Fibroblast of lung (primary cell): ENCODE measurements around the gene FASTK.

ENCODE experiments used
- EZH2 ChIP-seq: IDR thresholded peaks from 2 replicates; pipeline ENCODE4 v1.5.1; 2012; ENCODE audit warnings: low read length, control low read depth, mild to moderate bottlenecking; ENCODE audit errors: missing control alignments
- TF ChIP-seq, protein P1 (sequence below), 2 donors: IDR thresholded peaks in 1 of 2; conservative IDR thresholded peaks in 1 of 2; 1 replicate in 1 of 2; 2 replicates in 1 of 2; pipeline ENCODE4 v1.5.1; 2011 to 2012; ENCODE audit warnings: low read length in 2 of 2, control low read depth in 1 of 2, inconsistent platforms in 1 of 2, low read depth in 1 of 2, mild to moderate bottlenecking in 1 of 2

- TF ChIP-seq, protein P1, sequence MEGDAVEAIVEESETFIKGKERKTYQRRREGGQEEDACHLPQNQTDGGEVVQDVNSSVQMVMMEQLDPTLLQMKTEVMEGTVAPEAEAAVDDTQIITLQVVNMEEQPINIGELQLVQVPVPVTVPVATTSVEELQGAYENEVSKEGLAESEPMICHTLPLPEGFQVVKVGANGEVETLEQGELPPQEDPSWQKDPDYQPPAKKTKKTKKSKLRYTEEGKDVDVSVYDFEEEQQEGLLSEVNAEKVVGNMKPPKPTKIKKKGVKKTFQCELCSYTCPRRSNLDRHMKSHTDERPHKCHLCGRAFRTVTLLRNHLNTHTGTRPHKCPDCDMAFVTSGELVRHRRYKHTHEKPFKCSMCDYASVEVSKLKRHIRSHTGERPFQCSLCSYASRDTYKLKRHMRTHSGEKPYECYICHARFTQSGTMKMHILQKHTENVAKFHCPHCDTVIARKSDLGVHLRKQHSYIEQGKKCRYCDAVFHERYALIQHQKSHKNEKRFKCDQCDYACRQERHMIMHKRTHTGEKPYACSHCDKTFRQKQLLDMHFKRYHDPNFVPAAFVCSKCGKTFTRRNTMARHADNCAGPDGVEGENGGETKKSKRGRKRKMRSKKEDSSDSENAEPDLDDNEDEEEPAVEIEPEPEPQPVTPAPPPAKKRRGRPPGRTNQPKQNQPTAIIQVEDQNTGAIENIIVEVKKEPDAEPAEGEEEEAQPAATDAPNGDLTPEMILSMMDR (conservative IDR thresholded peaks at IDR 0.05 in 1 of 2, IDR thresholded peaks at IDR 0.05 in 1 of 2; ENCODE audit: low read depth in 1 of 2, low read length in 2 of 2), result peak in 1 of 2 donors; percentile 5
- no peak for TF ChIP-seq EZH2
Measured at GRCh38 chr7:151122276-151122675, 41.7 kb upstream of the FASTK start.
